Activated T-helper 17 cell treated with anti-CD3 and anti-CD28 coated beads, Interleukin-2, amount 50 U/mL, for 72 hours (primary cell): ENCODE results near the gene ZNF444. TPM values are rescaled to one million over a fixed set of nuclear protein-coding genes. Genes with fewer than 3 reads are reported as not detected.
"Not testable (repeated sequence)": the region's sequence is repeated elsewhere in the genome, so short reads cannot be mapped to it uniquely, and the experiment has no call there.

ENCODE experiments used
- ATAC-seq: fragments of 150-1000 bp; cut with Tn5 transposase; replicated peaks from 2 replicates; pipeline ENCODE4 v1.10.0; 2021; ENCODE audit warnings: mild to moderate bottlenecking, moderate library complexity
- H3K27ac Mint-ChIP-seq: one replicate; pipeline ENCODE4 v1.8.0; 2022; ENCODE audit warnings: mixed read lengths
- H3K27me3 Mint-ChIP-seq: one replicate; pipeline ENCODE4 v1.8.0; 2022; ENCODE audit warnings: mixed read lengths
- H3K36me3 Mint-ChIP-seq: one replicate; pipeline ENCODE4 v1.8.0; 2022; ENCODE audit warnings: low read depth, mild to moderate bottlenecking, mixed read lengths
- H3K4me1 Mint-ChIP-seq: one replicate; pipeline ENCODE4 v1.8.0; 2022; ENCODE audit warnings: mixed read lengths
- H3K4me3 Mint-ChIP-seq: one replicate; pipeline ENCODE4 v1.8.0; 2022; ENCODE audit warnings: mild to moderate bottlenecking, mixed read lengths
- H3K9me3 Mint-ChIP-seq: one replicate; pipeline ENCODE4 v1.8.0; 2022; ENCODE audit warnings: mixed read lengths
- total RNA-seq, 2 donors: library from RNA; stranded (reverse); gene quantifications; one replicate each; pipeline ENCODE4 v1.2.3, GENCODE V29; 2022

Gene ZNF444
- total RNA-seq, 2 donors from 2014 or later, result 22.8 to 29.2 TPM

DNA sequence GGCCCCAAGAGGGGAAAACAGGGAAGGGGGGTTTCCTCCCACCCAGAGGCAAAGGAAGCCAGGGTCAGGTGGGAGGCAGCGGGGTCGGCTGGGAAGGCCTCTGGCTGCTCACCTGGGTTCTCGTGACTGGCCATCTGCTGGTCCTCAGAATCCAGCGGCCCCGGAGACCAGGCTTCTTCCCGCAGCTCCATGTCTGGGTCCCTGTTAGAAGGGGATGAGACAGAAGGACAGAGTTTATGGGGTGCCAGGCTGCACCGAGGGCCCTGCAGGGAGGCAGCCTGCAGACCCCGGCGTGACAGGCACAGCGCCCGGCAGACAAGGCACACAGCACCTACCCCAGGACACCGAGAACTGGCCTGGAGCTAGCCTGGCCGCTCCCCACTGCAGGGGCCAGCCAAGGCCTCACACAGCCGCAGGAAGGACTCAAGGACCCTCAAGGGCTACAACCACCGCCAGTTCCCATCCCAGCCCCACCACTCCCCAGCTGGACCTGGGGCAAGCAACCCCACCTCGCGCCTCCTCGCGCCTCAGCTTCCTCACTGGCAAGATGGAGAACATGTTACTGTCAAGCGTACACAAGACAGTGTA lies 38.0 kb upstream of the ZNF444 start:
- no peak for ATAC-seq
- Mint-ChIP-seq H3K36me3 (peaks cover 25% of the 10 kb centered on the region), H3K9me3 (no peaks in the 10 kb centered on the region), H3K4me3 (no peak overlapping the region), H3K27ac (no peak overlapping the region), H3K27me3 (no peaks in the 10 kb centered on the region), H3K4me1 (peaks cover 4% of the 10 kb centered on the region)

DNA sequence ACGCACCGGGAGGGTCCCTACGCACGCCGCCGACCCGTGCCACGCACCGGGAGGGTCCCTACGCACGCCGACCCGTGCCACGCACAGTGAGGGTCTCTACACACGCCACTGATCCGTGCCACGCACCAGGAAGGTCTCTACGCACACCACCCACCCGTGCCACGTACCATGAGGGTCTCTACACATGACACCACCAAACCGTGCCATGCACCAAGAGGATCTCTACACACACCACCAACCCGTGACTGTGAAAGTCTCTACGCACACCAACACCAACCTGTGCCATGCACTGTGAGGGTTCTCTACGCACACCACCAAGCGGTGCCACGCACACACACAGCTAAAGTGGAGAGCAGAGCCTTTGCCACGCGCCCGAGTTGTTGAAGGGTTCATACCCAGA lies 36.7 kb upstream of the ZNF444 start:
- H3K36me3 Mint-ChIP-seq, result peaks cover 25% of the 10 kb centered on the region
- peaks cover 4% of the 10 kb centered on the region for H3K4me1 Mint-ChIP-seq
- no peak overlapping the region for H3K4me3 Mint-ChIP-seq
- no peak for ATAC-seq
- no peak overlapping the region for H3K27ac Mint-ChIP-seq
- no peaks in the 10 kb centered on the region for H3K27me3 Mint-ChIP-seq
- no peaks in the 10 kb centered on the region for H3K9me3 Mint-ChIP-seq

DNA sequence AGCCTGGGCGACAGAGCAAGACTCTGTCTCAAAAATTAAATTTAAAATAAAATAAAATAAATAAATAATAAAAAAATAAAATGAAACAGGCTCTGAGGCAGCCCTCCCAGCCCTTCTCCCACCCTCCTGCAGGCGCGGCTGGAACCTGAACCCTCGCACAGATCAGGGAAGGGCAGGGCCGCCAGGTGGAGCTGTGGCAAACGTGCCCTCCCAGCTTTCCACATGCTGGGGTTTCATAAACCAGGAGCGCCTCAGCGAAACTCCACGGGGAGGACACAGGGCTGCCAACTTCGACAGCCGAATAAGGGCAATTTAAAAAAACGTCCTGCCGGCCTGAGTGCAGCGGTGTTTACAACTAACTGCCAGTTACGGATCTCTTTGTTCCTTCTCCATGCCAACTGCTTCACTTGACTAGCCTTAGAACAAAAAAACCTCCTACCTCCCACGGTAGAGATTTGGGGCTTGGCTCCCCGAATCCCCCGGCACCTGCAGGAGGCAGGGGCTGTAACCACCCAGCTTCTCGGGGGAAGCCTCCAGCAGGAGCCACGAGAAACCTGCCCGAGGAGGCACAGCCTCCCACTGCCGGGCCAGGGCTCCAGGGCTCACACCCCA lies 35.9 kb upstream of the ZNF444 start:
- Mint-ChIP-seq H3K27ac (no peak overlapping the region), H3K36me3 (peaks cover 19% of the 10 kb centered on the region), H3K27me3 (no peaks in the 10 kb centered on the region), H3K4me3 (no peak overlapping the region), H3K9me3 (no peaks in the 10 kb centered on the region), H3K4me1 (peaks cover 4% of the 10 kb centered on the region)
- ATAC-seq, result peak; percentile 60

DNA sequence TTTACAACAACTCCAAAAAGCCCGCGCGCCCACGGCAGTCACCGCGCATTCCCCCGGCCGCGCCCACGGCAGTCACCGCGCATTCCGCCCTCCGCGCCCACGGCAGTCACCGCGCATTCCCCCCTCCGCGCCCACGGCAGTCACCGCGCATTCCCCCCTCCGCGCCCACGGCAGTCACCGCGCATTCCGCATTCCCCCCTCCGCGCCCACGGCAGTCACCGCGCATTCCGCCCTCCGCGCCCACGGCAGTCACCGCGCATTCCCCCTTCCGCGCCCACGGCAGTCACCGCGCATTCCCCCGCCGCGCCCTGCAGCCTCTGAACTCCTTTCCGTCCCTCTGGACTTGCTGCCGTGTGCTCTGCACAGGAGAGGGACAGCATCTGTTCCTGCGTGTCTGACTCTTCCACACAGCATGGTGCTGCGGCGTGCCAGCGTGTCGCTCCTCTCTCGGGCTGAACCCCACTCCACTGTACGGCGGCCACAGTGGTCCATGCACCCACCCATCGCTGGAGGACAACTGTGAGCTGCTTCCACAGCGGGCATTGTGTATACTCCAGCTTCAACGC lies 35.2 kb upstream of the ZNF444 start:
- ATAC-seq, H3K9me3 Mint-ChIP-seq, H3K4me1 Mint-ChIP-seq, H3K27me3 Mint-ChIP-seq, H3K27ac Mint-ChIP-seq: not testable (repeated sequence)
- peaks cover 18% of the 10 kb centered on the region for H3K36me3 Mint-ChIP-seq
- peak overlapping the region; percentile 39 for H3K4me3 Mint-ChIP-seq

DNA sequence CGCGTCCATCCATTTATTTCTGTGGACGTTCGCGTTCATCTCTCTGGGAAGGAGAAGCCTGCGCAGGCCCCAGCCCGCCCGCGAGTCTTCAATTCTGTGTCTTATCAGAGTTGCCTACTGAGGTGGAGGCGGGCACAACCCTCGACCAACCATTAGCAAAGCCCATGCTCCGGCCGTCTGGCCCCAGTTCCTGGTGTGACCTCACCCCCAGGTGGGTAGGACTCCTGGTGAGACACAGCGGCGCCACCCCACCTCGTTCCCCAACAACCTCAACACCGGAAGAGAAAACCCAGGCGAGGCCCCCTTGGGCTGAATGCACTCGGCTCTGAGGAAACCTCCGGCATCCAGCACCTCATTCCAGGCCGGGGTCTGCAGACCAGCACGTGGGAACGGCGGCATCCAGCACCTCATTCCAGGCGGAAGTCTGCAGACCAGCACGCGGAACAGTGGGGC lies 34.7 kb upstream of the ZNF444 start:
- H3K9me3 Mint-ChIP-seq, result no peaks in the 10 kb centered on the region
- peaks cover 4% of the 10 kb centered on the region for H3K4me1 Mint-ChIP-seq
- H3K27ac Mint-ChIP-seq, result no peak overlapping the region
- peaks cover 12% of the 10 kb centered on the region for H3K36me3 Mint-ChIP-seq
- no peak for ATAC-seq
- peak overlapping the region; percentile 39 for H3K4me3 Mint-ChIP-seq
- H3K27me3 Mint-ChIP-seq, result no peaks in the 10 kb centered on the region

DNA sequence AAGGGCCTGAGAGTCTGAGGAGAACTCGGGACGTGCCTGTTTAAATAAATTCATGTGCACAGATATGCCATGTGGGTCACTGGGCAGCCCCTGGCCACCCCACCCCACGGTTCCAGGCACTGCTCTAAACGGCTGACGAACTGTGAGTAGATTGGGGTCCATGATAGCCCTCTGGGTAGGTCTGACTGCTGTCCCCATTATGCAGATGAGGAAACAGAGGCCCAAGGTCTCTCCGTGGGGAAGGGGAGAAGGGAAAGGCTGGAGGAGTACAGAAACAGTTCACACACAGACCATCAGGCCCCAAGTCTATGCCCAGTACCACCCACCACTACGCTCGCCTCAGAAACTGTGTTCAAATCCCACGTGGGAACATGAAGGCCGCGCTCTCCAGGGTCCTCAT lies 34.1 kb upstream of the ZNF444 start:
- Mint-ChIP-seq H3K27me3 (no peaks in the 10 kb centered on the region), H3K9me3 (no peaks in the 10 kb centered on the region), H3K27ac (no peak overlapping the region), H3K4me3 (no peak overlapping the region), H3K36me3 (peaks cover 7% of the 10 kb centered on the region), H3K4me1 (peaks cover 4% of the 10 kb centered on the region)
- no peak for ATAC-seq

DNA sequence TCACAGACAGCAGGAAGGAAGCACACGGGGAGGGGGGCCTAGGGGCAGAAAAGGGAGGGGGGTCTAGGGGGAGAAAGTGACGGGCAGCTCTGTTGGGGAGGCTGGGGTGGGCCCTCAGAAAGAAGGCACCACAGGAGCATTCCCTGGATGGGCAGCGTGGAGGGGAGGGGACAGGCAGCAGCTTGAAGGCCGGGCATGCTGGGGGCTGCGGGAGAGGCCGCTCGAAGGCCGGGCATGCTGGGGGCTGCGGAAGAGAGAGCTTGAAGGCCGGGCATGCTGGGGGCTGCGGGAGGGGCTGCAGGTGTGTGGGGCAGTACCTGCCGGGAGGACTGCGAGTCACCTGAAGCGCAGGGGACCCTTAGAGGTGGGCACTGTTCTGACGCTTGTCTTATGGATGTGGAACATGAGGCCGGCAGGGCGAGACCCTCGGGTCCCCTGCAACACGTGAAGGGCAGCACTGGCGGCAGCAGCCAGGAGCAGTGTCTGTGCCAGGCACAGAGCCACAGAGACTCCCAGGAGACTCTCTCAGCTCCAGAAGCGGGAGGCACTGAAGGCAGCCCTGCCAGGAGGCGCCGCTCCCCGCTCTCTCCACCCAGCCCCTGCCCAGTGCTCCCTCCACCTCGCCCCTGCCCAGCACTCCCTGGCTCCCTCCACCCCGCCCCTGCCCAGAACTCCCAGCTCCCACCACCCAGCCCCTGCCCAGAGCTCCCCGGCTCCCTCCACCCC lies 33.3 kb upstream of the ZNF444 start:
- Mint-ChIP-seq H3K9me3 (no peaks in the 10 kb centered on the region), H3K4me3 (no peak overlapping the region), H3K4me1 (peaks cover 10% of the 10 kb centered on the region), H3K36me3 (no peaks in the 10 kb centered on the region), H3K27ac (no peak overlapping the region), H3K27me3 (no peaks in the 10 kb centered on the region)
- ATAC-seq, result no peak

DNA sequence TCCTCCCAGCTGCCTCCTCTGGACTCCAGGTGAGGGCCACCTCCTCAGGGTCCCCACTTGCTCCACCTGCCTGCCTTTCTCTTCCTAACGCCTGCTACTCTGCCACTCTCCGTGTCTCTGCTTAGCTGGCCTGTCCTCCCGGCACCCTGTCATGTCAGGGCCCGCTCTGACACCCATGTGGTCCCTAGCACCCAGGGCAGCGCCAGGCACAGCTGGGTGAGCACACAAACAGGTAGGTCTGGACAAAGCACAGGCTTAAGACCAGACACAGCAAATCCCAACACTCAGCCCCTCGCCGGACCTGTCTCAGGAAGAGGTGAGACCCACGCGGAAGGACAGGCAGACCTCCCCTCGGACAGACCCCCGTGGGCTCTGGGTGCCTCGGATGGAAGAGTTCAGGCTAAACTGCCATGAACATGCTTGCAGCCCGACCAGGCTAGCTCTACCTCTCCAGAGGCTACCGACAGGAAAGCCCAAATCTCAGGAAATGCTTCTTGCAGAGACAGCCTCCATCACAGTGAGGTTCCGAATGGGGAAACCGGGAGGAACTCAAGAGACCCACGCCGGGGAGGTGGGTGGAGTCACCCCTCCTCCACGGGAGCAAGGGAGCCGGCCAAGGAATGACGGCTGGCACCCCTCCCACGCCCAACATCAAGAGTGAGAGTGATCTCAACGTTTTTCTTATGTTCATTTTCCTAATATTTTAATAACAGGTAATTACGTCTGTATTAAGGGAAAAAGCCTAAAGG lies 32.5 kb upstream of the ZNF444 start:
- Mint-ChIP-seq H3K9me3 (no peaks in the 10 kb centered on the region), H3K36me3 (no peaks in the 10 kb centered on the region), H3K27ac (no peak overlapping the region), H3K27me3 (no peaks in the 10 kb centered on the region), H3K4me3 (no peak overlapping the region), H3K4me1 (peaks cover 17% of the 10 kb centered on the region)
- ATAC-seq, result no peak

DNA sequence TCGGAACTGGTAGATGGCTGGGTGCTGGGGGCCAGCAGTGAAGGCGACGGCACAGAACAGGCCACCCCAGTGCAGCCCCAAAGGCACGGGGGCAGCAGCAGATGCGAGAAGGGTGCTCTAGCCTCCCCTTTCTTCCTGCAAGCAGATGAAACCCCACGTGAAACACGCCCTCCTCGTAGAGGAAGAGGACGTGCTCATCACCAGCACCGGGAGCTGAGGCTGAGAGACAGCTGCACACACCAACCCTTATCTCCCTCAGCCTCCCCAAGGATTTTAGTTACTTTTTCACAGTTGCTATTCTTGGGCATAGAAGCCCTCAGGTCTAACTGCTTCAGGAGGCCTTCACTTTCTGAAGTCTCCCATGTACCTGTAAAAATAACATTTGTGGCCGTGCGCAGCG lies 31.9 kb upstream of the ZNF444 start:
- no peak for ATAC-seq
- Mint-ChIP-seq H3K27ac (no peak overlapping the region), H3K9me3 (no peaks in the 10 kb centered on the region), H3K4me1 (peaks cover 17% of the 10 kb centered on the region), H3K36me3 (no peaks in the 10 kb centered on the region), H3K4me3 (no peak overlapping the region), H3K27me3 (no peaks in the 10 kb centered on the region)

DNA sequence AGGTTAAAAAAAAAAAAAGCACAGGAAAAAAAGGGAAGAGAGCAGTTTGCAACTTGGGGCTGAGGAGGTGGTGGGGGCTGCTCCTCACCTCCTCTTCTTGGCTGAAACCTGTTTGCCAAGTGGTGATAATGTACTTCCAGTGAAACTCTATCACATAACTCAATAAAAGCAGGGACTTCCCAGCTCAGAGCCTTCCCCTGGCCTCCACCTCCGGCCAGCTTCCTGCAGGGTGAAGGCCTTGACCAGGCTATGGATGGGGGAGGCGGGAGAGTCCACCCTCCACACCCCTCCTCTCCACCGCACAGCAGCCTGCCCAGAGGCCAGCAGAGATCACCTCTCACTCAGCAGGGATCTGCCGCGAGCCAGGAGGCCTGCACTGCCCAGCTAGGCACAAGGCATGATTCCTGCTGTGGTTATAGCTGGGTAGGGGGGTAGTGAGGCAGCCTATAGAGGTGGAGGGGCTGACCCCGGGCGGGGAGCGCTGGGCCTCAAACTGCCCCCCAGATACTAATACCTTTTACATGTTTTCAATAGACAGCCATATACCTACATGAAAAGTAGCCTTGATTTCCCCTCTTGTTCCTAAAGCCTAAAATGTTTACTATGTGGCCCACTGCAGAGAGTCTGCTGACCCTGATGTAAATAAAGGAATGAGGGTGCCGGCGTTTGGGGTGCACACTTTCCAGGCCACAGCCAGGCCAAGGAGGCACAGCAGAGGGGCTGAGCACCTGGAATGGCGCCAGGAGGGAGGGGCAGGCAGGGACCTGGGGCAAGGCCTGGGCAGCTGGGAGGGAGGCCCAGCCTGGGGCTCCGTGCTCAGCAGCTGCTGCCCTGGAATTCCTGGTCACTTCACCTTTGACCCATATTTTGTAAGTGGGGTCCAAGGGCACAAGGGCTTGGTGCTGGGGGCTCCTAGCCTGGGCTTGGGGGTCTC lies 30.3 kb upstream of the ZNF444 start:
- no peaks in the 10 kb centered on the region for H3K27me3 Mint-ChIP-seq
- ATAC-seq, result no peak
- no peaks in the 10 kb centered on the region for H3K9me3 Mint-ChIP-seq
- peaks cover 23% of the 10 kb centered on the region for H3K4me1 Mint-ChIP-seq
- H3K4me3 Mint-ChIP-seq, result no peak overlapping the region
- peak overlapping the region; percentile 54 for H3K27ac Mint-ChIP-seq
- peaks cover 8% of the 10 kb centered on the region for H3K36me3 Mint-ChIP-seq

DNA sequence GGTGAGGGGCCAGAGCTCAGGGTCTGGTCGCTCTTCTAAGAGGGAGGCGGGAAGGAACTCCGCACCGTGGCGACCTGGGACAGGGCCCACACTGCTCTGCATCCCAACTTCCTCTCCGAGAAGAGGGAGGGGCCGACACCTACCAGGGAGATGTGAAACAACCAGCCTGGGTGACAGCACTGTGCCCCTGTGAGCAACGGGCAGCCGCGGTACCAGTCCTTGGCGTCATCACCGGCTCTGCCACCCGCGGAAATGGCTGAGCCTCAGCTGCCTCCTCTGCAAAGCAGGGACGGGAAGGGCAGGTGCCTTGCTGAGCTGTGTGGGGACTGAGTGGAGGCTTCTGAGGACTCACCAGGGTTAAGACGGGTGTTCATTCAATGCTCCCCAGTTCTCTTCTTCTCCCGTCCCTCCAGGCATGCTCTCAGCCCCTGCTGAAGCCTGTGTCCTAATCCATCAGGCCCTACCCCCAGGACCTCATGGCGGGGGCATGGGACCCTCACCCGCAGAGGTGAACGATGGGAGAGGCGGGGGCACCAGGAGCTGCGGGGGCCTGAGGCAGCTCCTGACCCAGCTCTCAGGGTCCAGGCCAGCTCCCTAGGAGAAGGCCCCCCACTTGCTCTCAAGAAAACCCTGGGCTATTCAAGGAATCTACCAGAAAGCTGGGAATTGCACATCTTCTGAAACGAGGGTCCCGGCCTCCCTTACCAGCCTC lies 29.3 kb upstream of the ZNF444 start:
- Mint-ChIP-seq H3K27me3 (no peaks in the 10 kb centered on the region), H3K27ac (peak overlapping the region; percentile 24)

DNA sequence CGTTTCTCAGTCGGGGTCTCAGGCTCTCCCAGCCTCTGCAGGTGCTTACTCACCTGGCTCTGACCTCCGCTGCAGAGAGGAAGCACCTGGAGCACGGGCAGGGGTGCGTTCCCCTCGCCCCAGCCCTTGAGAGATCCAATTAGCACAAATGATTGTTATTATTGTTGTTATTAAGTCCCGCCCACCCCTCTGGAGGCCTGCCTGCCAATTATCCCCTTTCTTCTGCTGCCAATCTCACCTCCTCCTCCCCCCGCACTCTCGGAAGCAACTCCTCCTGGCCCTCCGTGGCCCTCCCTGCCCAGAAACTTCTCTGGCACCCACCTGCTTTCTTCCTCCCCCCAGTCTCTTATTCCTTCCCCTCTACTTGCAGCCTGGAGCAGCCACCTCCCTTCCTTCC lies 28.8 kb upstream of the ZNF444 start:
- Mint-ChIP-seq H3K4me1 (peaks cover 19% of the 10 kb centered on the region), H3K36me3 (peaks cover 9% of the 10 kb centered on the region), H3K9me3 (no peaks in the 10 kb centered on the region), H3K27ac (peak overlapping the region; percentile 24), H3K4me3 (no peak overlapping the region), H3K27me3 (no peaks in the 10 kb centered on the region)
- ATAC-seq, result no peak

More for the DNA sequence above, 29.3 kb upstream of the ZNF444 start:
- no peaks in the 10 kb centered on the region for H3K9me3 Mint-ChIP-seq
- peaks cover 9% of the 10 kb centered on the region for H3K36me3 Mint-ChIP-seq
- peak overlapping the region; percentile 17 for H3K4me3 Mint-ChIP-seq
- peaks cover 19% of the 10 kb centered on the region for H3K4me1 Mint-ChIP-seq
- ATAC-seq, result peak; percentile 94

DNA sequence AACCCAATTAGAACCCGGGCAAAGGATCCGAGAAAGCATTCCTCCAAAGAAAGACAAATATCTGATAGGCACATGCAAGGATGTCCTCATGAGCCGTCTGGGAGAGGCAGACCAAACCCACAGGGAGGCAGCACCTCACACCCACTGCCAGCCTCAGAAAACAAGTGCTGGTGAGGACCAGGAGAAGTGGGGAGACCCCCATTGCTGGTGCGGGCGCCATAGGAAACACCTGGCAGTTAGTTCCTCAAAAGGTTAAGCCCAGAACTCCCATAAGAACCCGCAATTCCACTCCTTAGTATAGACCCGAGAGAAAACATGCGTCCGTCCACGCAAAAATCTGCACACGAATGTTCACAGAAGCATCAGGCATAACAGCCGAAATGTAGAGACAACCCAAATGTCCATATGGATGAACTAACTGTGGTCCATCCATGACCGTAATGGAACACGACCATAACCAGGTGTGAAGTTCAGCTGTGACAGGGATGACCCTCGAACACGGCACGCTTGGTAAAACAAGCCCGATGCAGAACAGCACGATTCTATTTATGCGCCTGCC lies 27.9 kb upstream of the ZNF444 start:
- Mint-ChIP-seq H3K9me3 (no peaks in the 10 kb centered on the region), H3K4me3 (no peak overlapping the region), H3K4me1 (peaks cover 19% of the 10 kb centered on the region), H3K36me3 (peaks cover 9% of the 10 kb centered on the region), H3K27me3 (no peaks in the 10 kb centered on the region), H3K27ac (peak overlapping the region; percentile 24)
- no peak for ATAC-seq
